GM20431 (cell line): ENCODE measurements around the gene CFAP54.

Experiments
- in situ Hi-C: fragments of 300-500 bp; cut with MseI, MboI; formaldehyde crosslinking; loops from one replicate; pipeline ENCODE4 v1.15.0; 2020; ENCODE audit warnings: low sequenced_read_pairs; ENCODE audit not compliant: unreplicated experiment

Gene CFAP54

DNA sequence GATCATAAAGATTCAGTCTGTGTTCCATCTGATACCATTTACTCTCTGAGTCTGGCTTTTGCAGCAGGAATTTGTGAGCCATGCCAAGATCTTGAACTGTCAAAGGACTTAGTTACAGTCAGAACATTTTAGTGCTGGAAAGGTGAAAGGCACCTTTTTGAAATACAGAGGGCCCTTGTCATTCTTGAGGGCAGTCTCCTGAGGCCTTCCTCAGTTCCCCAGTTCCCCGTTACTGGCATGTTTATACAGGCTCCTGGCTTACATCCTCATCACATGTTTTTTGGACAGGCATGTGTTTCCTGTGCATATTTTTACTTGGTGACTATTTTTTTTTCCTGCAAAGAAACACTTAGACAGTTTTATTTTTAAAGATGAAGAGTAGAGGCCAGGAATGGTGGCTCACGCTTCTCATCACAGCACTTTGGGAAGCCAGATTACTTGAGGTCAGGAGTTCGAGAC lies 21.0 kb downstream of the CFAP54 start:
- in situ Hi-C loops, result loop anchor here (10.0 kb wide), 1 partner anchor 446 kb away; no protein-coding TSS in a partner anchor

DNA sequence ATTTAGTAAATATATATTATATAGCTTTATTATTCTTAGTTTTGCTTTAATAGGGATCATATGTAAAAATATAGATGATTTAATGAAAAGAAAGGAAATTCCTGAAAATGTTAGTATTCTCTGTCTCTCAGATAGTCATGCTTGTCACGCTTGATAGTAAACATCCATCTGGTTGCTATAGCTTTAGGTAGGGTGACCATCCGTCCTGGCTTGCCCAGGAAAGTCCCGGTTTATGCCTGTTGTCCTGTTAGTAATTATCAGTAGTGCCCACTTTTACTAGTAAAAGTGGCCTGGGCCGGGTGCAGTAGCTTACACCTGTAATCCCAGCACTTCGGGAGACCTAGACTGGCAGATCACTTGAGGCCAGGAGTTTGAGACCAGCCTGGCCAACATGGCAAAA lies 23.8 kb downstream of the CFAP54 start:
- in situ Hi-C loops, result loop anchor here (10.0 kb wide), 1 partner anchor 448 kb away; no protein-coding TSS in a partner anchor

DNA sequence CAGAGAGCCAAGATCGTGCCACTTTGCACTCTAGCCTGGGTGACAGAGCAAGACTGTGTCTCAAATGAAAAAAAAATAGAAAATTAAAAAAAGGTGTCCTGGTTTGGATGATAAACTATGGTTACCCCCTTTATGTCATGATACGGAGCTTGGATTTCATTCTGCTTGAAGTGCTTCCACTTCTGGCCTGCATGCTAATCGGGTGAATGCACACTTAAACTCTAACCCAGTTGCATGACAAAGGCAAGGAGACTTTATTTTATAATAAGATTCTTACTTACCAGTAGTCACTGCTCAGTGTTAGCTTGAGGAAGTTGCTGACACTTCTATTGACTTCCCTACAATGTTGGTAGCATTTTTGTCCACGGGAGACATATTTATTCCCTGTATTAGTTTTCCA lies 24.3 kb downstream of the CFAP54 start:
- in situ Hi-C loops, result loop anchor here (10.0 kb wide), 1 partner anchor 449 kb away; no protein-coding TSS in a partner anchor

DNA sequence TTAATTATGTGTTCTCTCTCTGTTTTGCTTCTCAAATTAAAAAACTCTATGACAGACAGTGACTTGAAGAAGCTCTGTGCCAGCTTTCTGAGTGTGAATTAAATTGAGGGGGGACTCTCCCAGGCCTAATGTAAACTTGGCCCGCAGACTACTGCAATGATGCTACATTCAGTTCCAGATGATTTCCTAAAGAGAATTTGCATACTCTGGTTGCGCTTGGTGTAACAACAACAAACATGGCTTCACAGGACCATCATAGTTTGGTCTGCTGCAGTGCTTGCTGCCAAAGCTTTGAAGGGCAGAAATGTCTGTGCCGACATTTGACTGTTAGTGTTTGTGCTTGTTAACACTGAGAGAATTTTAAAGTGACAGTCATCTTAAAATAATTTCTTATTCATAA lies 25.0 kb downstream of the CFAP54 start:
- in situ Hi-C loops, result loop anchor here (10.0 kb wide), 1 partner anchor 450 kb away; no protein-coding TSS in a partner anchor

DNA sequence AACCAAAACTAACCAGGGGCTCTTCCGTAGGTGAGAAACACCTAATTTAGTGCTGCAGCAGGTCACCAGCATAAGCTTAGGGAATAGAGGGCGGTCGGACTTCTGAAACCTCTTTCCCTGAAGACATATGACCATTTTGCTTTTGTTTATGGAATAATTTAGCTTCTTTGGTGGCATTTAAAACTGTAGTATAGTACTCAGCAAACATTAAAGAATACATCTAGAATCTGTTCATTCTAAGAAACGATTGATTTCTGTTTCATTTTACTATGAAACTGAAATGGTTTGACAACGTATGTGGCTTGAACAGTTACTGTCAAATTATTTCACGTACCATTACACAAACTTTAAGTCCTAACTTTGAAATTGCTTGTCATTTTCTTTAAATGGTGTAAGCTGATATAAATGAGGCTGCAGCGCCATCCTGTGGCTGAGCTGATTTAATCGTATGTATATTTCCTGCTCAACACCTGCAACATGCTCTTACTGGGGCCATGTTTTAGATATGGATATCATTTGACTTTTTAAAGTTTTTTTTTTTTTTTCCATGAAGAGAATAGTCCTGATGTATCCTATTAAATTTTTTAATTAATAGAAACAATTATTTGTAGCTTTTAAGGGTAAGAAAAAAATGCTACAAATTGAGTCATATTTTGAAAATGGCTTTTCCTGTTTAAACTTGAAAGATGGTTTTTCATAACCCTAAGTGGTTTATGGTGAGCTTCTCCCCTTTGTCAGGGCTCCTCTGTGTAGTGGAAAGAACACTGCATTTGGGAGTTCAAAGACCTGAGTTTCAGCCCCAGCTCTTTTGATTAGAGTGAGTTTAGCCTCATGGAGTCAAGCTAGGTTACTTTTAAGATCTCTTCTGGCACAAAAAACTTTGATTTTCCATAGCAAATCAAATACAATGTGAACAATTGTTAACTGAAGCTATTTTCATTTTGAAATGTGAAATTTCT lies 27.4 kb downstream of the CFAP54 start:
- in situ Hi-C loops, result loop anchor here (10.0 kb wide), 1 partner anchor 452 kb away; no protein-coding TSS in a partner anchor

DNA sequence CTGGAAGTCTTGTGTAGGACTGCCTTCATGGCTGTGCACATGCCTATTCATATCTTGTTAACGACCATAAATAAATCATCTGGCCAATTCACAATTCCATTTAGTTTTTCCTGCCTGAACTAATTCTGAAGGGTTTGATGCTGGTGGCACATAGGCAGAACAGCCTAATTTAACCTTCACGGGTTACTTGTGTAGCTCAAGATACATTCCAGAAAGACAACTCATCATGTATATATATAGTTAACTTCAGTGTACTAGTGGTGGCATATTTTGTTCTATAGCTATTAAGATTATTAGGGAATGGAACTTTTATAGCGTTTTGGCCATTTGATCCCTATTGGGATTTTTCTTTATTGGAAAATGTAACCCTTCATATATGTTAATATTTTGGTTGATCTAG lies 31.4 kb downstream of the CFAP54 start:
- in situ Hi-C loops, result no loop called here

DNA sequence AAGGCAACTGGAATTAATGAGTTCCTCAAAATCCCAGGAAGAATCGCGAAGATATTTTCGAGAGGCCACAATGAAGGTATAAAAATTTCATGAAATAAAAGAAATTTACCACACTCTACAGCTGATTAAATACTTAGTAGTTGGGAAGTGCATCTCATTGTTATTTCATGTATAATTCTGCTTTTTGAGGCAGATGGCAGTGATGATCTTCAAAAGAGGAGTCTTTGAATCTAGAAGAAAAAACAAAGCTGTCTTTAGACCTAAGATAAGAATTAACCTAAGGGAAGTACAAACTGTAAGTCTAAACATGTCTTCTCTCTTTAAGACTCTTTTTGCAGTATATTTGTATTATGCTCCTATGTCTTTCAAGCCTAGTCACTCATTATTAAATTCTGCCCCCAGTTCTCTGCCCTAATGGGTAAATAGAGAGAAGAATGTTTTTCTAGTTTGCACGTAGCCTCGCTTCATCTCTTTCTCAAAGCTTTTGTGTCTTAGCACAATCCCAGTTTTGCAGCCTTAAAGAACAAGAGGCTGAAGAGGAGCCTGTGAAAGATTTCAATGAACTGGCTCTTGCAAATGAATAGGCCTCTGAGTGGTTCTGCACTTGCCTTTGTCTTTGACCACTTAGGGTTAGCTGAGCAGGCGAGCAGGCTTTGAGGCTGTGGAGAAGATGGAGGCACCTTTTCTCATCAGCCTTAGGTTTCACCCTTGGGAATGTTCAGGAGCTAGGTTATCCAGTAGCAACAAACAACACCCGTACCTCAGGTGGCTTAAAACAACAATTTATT lies 32.7 kb downstream of the CFAP54 start:
- in situ Hi-C loops, result no loop called here

DNA sequence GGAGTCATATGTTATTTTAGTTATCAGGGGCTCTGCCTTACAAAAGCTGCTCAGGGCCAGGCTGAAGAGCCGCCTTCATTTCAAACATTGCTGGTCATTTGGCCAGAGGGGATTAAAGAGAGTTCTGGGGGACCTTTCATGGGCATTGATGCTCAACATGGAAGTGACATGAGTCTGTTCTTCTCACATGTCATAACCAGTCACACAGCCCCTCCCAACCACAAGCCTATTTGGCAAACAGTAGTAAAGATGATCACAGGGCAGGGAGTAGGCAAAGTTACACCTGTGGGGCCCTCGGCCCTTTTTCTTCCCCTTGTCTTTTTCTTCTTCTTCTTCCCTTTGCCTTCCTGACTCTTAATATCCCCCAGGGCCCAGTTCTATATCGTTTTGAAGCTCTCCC lies 33.3 kb downstream of the CFAP54 start:
- in situ Hi-C loops, result no loop called here

DNA sequence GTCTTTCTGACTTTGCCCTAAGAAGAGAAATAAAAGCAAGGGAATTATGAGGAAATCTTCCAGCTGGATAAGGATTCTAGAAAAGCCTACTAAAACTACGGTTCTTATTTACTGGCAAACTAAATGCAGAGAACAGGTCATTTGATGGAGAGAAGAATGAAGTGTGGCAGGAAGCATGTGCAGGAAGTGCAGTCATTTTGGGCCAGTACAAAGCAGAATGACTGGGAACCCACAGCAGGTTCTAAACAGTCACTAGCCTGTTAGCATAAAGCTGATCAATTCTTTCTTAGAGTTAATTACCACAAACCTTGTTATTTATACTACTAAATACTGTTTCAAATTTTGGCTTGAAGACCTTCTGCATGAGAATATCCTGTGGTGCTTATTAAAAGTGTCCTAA lies 36.7 kb downstream of the CFAP54 start:
- in situ Hi-C loops, result no loop called here

DNA sequence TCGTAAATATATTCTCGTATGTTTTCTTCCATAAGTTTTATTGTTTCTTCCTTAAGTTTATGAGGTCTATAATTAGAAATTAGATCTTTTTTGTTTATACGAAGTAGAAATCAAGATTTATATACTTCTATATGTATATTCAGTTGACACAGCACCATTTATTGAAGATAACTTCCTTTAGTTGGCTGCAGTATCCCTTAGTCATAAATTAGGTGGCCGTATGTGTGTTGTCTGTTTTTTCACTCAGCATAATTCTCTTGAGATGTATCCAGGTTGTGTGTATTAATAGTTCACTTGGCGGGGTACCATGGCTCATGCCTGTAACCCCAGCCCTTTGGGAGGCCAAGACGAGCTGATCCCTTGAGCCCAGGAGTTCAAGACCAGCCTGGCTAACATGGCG lies 40.5 kb downstream of the CFAP54 start:
- in situ Hi-C loops, result no loop called here

DNA sequence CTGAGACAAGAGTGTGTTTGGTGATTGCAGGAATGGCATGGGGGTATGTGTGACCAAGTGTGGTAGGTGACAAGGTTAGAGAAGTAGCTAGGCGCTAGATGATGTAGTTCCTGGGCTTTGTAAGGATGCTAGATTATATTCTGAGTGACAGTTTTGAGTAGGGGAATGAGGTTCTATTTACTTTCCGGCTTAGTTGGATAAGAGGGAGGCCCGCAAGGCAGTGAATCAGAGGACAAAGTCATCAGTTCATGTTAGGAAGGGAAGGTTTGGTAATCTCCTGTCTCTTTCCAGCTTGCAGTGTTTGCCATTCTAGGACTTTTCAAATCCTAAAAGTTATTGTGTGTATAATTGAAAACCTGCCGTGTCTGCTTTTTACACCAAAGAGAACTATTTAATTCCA lies 45.0 kb downstream of the CFAP54 start:
- in situ Hi-C loops, result no loop called here

DNA sequence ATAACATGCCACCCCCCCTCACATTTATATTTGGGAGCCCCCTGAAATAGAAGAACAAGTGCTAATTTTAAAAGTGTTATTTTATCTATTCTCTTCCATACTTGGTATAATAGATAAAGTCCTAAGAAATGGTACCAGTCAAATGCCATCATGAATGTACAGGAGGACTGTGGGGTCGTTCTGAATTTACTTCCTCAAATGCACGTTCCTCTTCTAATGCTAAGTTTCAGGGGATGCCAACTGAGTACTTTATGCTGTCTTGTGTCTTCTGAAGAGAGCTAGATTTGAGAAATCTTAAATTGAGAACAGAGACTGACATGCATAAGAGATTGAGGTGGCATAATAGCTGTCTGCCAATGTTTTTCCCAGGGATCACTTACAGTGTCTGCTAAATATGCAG lies 59.0 kb downstream of the CFAP54 start:
- in situ Hi-C loops, result no loop called here

DNA sequence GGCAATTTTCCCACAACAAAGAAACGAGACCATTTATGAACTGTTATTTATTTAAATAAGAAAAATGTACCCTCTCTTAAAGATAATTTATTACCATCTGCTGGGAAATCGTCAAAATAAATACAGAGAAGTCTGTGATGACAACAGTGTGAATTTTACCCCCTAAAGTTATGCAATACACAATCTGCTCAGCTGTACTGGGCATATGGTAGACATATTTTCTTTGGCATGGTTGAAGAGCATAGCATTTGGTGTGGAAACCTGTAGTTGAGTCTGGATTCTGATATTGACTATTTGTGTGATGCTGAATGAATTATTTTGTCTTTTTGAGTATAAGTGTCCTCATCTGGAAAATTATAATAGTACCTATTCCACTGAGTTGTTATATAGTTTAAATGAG lies 60.0 kb downstream of the CFAP54 start:
- in situ Hi-C loops, result no loop called here

DNA sequence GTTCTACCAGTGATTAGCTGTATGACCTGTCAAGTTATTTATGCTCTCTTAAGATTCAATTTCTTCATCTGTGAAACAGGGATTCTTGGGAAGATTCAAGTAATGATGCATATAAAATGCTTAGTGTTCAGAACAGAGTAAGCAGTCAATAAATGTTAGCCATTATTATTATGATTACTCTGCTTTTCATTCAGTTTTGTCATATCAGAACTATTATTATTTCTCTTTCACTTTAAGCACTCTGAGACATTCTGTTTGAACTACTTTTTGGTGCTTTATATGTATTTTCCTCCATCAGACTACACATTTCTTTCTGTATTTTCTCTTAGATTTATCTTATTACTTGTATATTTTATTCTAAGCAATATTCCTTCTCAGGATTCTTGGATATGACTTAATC lies 81.2 kb downstream of the CFAP54 start:
- in situ Hi-C loops, result no loop called here

DNA sequence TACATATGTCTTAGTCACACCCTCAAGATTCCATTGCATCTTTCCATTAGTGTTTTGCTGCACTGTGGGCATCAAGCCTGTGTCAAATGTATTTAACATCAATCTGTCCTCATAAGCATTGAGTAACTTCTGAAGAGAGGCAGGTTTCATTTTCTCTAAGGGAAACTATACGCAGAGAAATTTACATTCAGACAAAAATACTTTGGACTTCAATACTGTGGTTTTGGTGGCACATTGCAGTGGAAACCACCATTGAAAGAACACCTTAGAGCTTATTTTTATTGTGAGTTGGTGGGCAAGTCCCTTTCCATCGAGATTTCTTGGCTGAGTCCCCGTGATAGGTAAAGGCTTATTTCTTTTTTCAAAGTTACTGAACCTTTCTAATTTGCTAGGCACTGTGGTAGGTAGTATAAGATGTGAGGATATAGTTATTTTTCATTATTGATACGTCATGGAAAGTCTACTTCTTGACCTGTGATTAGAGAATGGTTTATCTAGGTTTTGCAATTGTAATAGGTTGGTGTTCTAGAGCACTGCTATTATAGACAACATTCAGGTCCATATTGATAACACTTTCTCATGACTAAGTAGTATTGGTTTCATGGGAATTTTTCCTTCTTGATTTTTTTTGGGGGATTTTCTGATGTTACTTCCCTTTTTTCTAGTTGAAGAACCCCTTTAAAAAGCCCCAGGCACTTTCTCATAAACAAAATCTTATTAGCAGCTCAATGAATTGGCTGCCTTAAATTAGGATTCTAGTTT lies 81.9 kb downstream of the CFAP54 start:
- in situ Hi-C loops, result no loop called here

DNA sequence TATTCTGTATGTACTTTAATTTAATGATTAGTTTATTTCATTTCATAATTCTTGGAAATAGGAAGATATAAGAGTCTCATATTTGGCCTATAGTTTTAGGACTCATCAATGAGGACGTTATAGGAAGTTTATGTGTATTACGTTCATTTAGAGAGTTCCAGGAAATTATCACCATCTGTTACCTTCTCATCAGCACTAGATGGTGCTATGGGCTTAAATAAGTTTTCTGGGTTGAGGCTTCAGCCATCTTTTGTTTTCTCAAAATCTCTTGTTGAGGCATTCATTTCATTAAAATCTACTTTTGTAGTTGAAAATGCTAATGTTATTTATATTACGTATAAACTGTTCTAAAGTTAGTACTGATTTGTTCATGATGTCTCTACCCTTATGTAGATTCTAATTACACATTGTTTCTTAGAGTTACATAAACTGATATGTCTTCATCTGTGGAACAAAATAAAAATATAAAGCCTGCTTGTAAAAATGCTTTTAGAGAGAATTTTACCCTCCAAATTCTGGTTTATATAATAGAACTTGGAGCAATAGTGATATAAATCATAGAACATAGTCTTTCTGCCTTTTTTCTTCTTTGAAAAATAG lies 89.2 kb downstream of the CFAP54 start:
- in situ Hi-C loops, result loop anchor here (25.0 kb wide), 1 partner anchor 409 kb away; no protein-coding TSS in a partner anchor

DNA sequence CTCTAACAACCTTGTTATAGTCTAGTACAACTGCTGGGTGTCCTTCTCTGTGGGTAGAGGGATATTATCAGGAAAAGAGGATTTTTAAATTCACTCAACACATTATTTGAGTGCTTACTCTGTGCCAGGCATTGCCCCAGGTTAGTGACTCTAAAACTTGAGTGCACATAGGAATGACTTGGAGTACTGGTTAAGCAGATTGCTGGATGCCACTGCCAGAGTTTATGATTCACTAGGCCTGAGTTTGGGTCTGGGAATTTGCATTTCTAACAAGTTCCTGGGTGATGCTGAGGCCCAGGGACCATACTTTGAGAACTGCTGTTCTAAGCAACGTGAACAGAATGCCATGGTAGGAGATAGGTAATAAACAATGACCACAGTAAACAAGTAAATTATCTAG lies 96.6 kb downstream of the CFAP54 start:
- in situ Hi-C loops, result loop anchor here (25.0 kb wide), 1 partner anchor 401 kb away; no protein-coding TSS in a partner anchor

DNA sequence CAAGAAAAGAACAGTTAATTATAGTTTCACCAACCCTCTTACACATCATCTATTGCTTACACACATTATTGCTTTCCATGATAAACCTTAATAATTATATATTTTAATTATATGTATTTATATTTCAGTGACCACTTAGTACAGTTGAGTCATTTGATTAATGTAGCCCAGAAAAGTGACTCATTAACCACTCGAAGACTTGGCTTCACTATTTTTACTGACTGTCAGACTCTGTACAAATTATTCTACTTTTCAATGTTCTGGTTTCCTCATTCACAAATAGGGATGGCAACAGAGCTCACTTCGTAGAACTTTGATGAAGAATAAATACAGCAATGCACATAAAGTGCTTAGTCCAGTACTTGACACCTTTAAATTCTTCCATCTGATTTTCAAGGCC lies 98.3 kb downstream of the CFAP54 start:
- in situ Hi-C loops, result loop anchor here (25.0 kb wide), 1 partner anchor 400 kb away; no protein-coding TSS in a partner anchor

DNA sequence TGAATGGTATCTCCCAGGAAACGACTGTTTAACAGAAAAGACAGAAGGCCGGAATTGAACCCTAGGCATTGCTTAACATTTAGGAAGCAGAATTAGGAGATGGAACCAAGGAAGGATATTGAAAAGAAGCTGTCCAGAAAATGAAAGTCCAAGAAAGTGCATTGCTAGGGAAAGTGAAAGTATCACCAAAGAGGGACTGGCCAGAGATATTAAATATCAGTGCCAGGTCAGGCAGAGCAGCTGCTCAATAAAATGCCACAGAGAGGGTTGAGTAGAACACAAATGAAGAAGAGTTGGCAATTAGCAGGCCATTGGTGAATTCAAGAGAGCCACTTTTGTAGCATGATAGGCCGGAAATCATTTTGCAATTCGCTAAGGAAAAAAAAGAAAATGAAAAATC lies 101.6 kb downstream of the CFAP54 start:
- in situ Hi-C loops, result loop anchor here (25.0 kb wide), 1 partner anchor 396 kb away; no protein-coding TSS in a partner anchor
